MG63 (cell line): ENCODE measurements around the gene PTPRT. TPM values are rescaled to one million over a fixed set of nuclear protein-coding genes. Genes with fewer than 3 reads are reported as not detected.
A peak's percentile ranks its signal among the peaks of the same experiment; 100 is the strongest.

Experiments
- DNase-seq: peaks from one replicate; pipeline ENCODE4 v3.0.0-alpha.2; 2020
- H3K27me3 ChIP-seq: fragments of 250-450 bp; sonication (Bioruptor Pico); 2 replicates; pipeline ENCODE4 v1.5.1; 2020; ENCODE audit warnings: mild to moderate bottlenecking, moderate library complexity
- H3K36me3 ChIP-seq: fragments of 250-450 bp; sonication (Bioruptor Pico); 2 replicates; pipeline ENCODE4 v1.5.1; 2020; ENCODE audit warnings: mild to moderate bottlenecking, moderate library complexity
- H3K4me3 ChIP-seq: fragments of 250-450 bp; sonication (Bioruptor Pico); 2 replicates; pipeline ENCODE4 v1.5.1; 2020; ENCODE audit warnings: mild to moderate bottlenecking, moderate library complexity
- H3K9me3 ChIP-seq: fragments of 250-450 bp; sonication (Bioruptor Pico); 2 replicates; pipeline ENCODE4 v1.5.1; 2020; ENCODE audit warnings: mild to moderate bottlenecking, moderate library complexity
- total RNA-seq: library from RNA; depleted of rRNA; stranded (reverse); fragments of >200 nt; shearing (Covaris generic); gene quantifications from 2 replicates; pipeline ENCODE4 v1.2.3, GENCODE V29; 2014; ENCODE audit warnings: low replicate concordance

Gene PTPRT
- total RNA-seq, 1 experiment from 2014 or later: not detected

- H3K4me3 ChIP-seq: no peak overlapping the region
- DNase-seq: no peak
- no peaks in the 10 kb centered on the region for H3K9me3 ChIP-seq
- peaks cover 6% of the 10 kb centered on the region; the same call in 1 of the 2 replicates for H3K27me3 ChIP-seq
- H3K36me3 ChIP-seq: no peaks in the 10 kb centered on the region
These were observed 1096.7 kb downstream of the PTPRT start for GRCh38 chr20:42093041-42093440.

- no peak for DNase-seq
- no peaks in the 10 kb centered on the region for H3K36me3 ChIP-seq
- H3K27me3 ChIP-seq: no peaks in the 10 kb centered on the region
- no peaks in the 10 kb centered on the region for H3K9me3 ChIP-seq
- no peak overlapping the region for H3K4me3 ChIP-seq
These were observed 1104.3 kb downstream of the PTPRT start for GRCh38 chr20:42085366-42085765.

- Histone ChIP-seq H3K36me3 (no peaks in the 10 kb centered on the region), H3K9me3 (no peaks in the 10 kb centered on the region), H3K27me3 (no peaks in the 10 kb centered on the region), H3K4me3 (no peak overlapping the region)
- DNase-seq: no peak
These were observed 1106.4 kb downstream of the PTPRT start for GRCh38 chr20:42083280-42083679.

GRCh38 chr20:42082611-42083010 lies 1107.1 kb downstream of the PTPRT start:
- Histone ChIP-seq H3K4me3 (no peak overlapping the region), H3K9me3 (no peaks in the 10 kb centered on the region), H3K36me3 (no peaks in the 10 kb centered on the region), H3K27me3 (no peaks in the 10 kb centered on the region)
- DNase-seq: peak; percentile 76

GRCh38 chr20:42080956-42081355 lies 1108.8 kb downstream of the PTPRT start:
- no peak for DNase-seq
- Histone ChIP-seq H3K4me3 (no peak overlapping the region), H3K36me3 (no peaks in the 10 kb centered on the region), H3K9me3 (no peaks in the 10 kb centered on the region), H3K27me3 (no peaks in the 10 kb centered on the region)

- DNase-seq: no peak
- Histone ChIP-seq H3K27me3 (no peaks in the 10 kb centered on the region), H3K4me3 (no peak overlapping the region), H3K36me3 (no peaks in the 10 kb centered on the region), H3K9me3 (no peaks in the 10 kb centered on the region)
These were observed 1114.8 kb downstream of the PTPRT start for GRCh38 chr20:42074944-42075343.

- H3K9me3 ChIP-seq: no peaks in the 10 kb centered on the region
- no peak overlapping the region for H3K4me3 ChIP-seq
- no peaks in the 10 kb centered on the region for H3K36me3 ChIP-seq
These were observed 1122.1 kb downstream of the PTPRT start for GRCh38 chr20:42067596-42067995.

GRCh38 chr20:42067174-42067573 lies 1122.5 kb downstream of the PTPRT start:
- Histone ChIP-seq H3K27me3 (no peaks in the 10 kb centered on the region; the same call in 1 of the 2 replicates), H3K4me3 (no peak overlapping the region), H3K36me3 (no peaks in the 10 kb centered on the region), H3K9me3 (no peaks in the 10 kb centered on the region)
- DNase-seq: no peak

More at GRCh38 chr20:42067596-42067995, 1122.1 kb downstream of the PTPRT start:
- no peaks in the 10 kb centered on the region; the same call in 1 of the 2 replicates for H3K27me3 ChIP-seq
- no peak for DNase-seq

GRCh38 chr20:42063141-42063540 lies 1126.6 kb downstream of the PTPRT start:
- H3K27me3 ChIP-seq: no peaks in the 10 kb centered on the region; the same call in 1 of the 2 replicates
- DNase-seq: no peak
- no peak overlapping the region for H3K4me3 ChIP-seq
- no peaks in the 10 kb centered on the region for H3K9me3 ChIP-seq
- no peaks in the 10 kb centered on the region for H3K36me3 ChIP-seq

- DNase-seq: no peak
- H3K36me3 ChIP-seq: no peaks in the 10 kb centered on the region
These were observed 1136.4 kb downstream of the PTPRT start for GRCh38 chr20:42053350-42053749.

GRCh38 chr20:42051921-42052320 lies 1137.8 kb downstream of the PTPRT start:
- Histone ChIP-seq H3K36me3 (no peaks in the 10 kb centered on the region), H3K9me3 (no peaks in the 10 kb centered on the region), H3K4me3 (no peak overlapping the region), H3K27me3 (no peaks in the 10 kb centered on the region)
- no peak for DNase-seq

More at GRCh38 chr20:42053350-42053749, 1136.4 kb downstream of the PTPRT start:
- H3K4me3 ChIP-seq: no peak overlapping the region
- H3K9me3 ChIP-seq: no peaks in the 10 kb centered on the region
- H3K27me3 ChIP-seq: no peaks in the 10 kb centered on the region

- no peaks in the 10 kb centered on the region for H3K36me3 ChIP-seq
- no peak for DNase-seq
- no peaks in the 10 kb centered on the region for H3K27me3 ChIP-seq
- no peaks in the 10 kb centered on the region for H3K9me3 ChIP-seq
- no peak overlapping the region for H3K4me3 ChIP-seq
These were observed 1143.2 kb downstream of the PTPRT start for GRCh38 chr20:42046371-42047085.

GRCh38 chr20:42043921-42044320 lies 1145.8 kb downstream of the PTPRT start:
- DNase-seq: no peak

GRCh38 chr20:42041000-42041565 lies 1148.6 kb downstream of the PTPRT start:
- H3K27me3 ChIP-seq: no peaks in the 10 kb centered on the region
- H3K9me3 ChIP-seq: no peaks in the 10 kb centered on the region
- H3K36me3 ChIP-seq: no peaks in the 10 kb centered on the region
- no peak overlapping the region for H3K4me3 ChIP-seq
- DNase-seq: no peak

More at GRCh38 chr20:42043921-42044320, 1145.8 kb downstream of the PTPRT start:
- Histone ChIP-seq H3K4me3 (no peak overlapping the region), H3K27me3 (no peaks in the 10 kb centered on the region), H3K36me3 (no peaks in the 10 kb centered on the region), H3K9me3 (no peaks in the 10 kb centered on the region)

GRCh38 chr20:42027746-42028268 lies 1161.9 kb downstream of the PTPRT start:
- H3K36me3 ChIP-seq: no peaks in the 10 kb centered on the region
- no peak overlapping the region for H3K4me3 ChIP-seq
- no peaks in the 10 kb centered on the region for H3K9me3 ChIP-seq
- no peaks in the 10 kb centered on the region; the same call in 1 of the 2 replicates for H3K27me3 ChIP-seq
- no peak for DNase-seq

- no peaks in the 10 kb centered on the region for H3K36me3 ChIP-seq
- no peaks in the 10 kb centered on the region for H3K9me3 ChIP-seq
- no peak for DNase-seq
- no peaks in the 10 kb centered on the region; the same call in 1 of the 2 replicates for H3K27me3 ChIP-seq
- H3K4me3 ChIP-seq: no peak overlapping the region
These were observed 1163.1 kb downstream of the PTPRT start for GRCh38 chr20:42026599-42026998.

- Histone ChIP-seq H3K27me3 (no peaks in the 10 kb centered on the region; the same call in 1 of the 2 replicates), H3K36me3 (no peaks in the 10 kb centered on the region), H3K9me3 (no peaks in the 10 kb centered on the region), H3K4me3 (no peak overlapping the region)
- no peak for DNase-seq
These were observed 1165.1 kb downstream of the PTPRT start for GRCh38 chr20:42024653-42025052.
